Endothelial cell of umbilical vein (primary cell): ENCODE measurements around the gene EPAS1. TPM values are rescaled to one million over a fixed set of nuclear protein-coding genes. Genes with fewer than 3 reads are reported as not detected.

Experiments
- BruUV-seq: library from RNA; stranded (reverse); fragments of 400-500 nt; replicated peaks from 2 replicates; lab custom pipeline; 2021; lab: Mats Ljungman, UMichigan
- CTCF ChIA-PET: fragments of 300-600, 350-600 bp; sonication (Branson Sonifier 250); formaldehyde crosslinking; loops from one replicate; lab custom pipeline; 2021; ENCODE audit warnings: antibody characterized with exemption, inconsistent platforms; lab: Charles Lee
- POLR2A ChIA-PET: fragments of 300-600, 350-600 bp; sonication (Branson Sonifier 250); formaldehyde crosslinking; loops from one replicate; lab custom pipeline; 2021; ENCODE audit warnings: antibody characterized with exemption, inconsistent platforms; lab: Charles Lee
- DNase-seq: peaks from one replicate; pipeline ENCODE4 v3.0.0-alpha.2; 2011; ENCODE audit warnings: low read depth, low spot score
- FAIRE-seq: peaks from 2 replicates; lab custom pipeline; 2011; peaks lifted over from hg19 to GRCh38; lab: Jason Lieb, UNC
- H2AFZ ChIP-seq: 2 replicates; pipeline ENCODE4 v1.6.0; 2012; ENCODE audit warnings: low read depth, low read length, control low read depth, inconsistent platforms
- H3K27ac ChIP-seq: 2 replicates; pipeline ENCODE4 v1.5.1; 2011; ENCODE audit warnings: low read depth, mild to moderate bottlenecking, control low read depth, low read length, moderate library complexity; ENCODE audit not compliant: insufficient read depth
- H3K27me3 ChIP-seq, 2 experiments: 2 replicates each; pipeline versions ENCODE4 v1.6.0 to v1.6.1; 2011; ENCODE audit warnings: low read length in 2 of 2, mixed read lengths in 1 of 2; ENCODE audit not compliant: control insufficient read depth in 2 of 2, insufficient read depth in 2 of 2
- H3K36me3 ChIP-seq, 2 experiments: 2 replicates in 1 of 2; 3 replicates in 1 of 2; pipeline ENCODE4 v1.5.1; 2011; ENCODE audit warnings: low read length in 2 of 2, mild to moderate bottlenecking in 1 of 2, moderate library complexity in 1 of 2; ENCODE audit not compliant: control insufficient read depth in 2 of 2, insufficient read depth in 2 of 2; ENCODE audit errors: extremely low read depth in 1 of 2
- H3K4me1 ChIP-seq: 3 replicates; pipeline ENCODE4 v1.5.1; 2011; ENCODE audit warnings: mild to moderate bottlenecking, low read length; ENCODE audit not compliant: control insufficient read depth, insufficient read depth; ENCODE audit errors: extremely low read depth
- H3K4me2 ChIP-seq: 2 replicates; pipeline ENCODE4 v1.6.1; 2011; ENCODE audit warnings: low read length, control low read depth, mixed read lengths; ENCODE audit not compliant: insufficient read depth
- H3K4me3 ChIP-seq, 3 experiments: fragments of 200-600 bp in 1 of 3; sonication (generic), shearing (Covaris generic) in 1 of 3; replicated peaks in 1 of 3; 2 replicates each; pipeline ENCODE4 v1.5.1; 2011 to 2016; ENCODE audit warnings: control low read depth in 3 of 3, low read length in 3 of 3, mild to moderate bottlenecking in 2 of 3, inconsistent platforms in 1 of 3, low read depth in 1 of 3, moderate library complexity in 1 of 3; ENCODE audit not compliant: insufficient read depth in 1 of 3
- H3K79me2 ChIP-seq: 2 replicates; pipeline ENCODE4 v1.6.0; 2012; ENCODE audit warnings: low read length, inconsistent platforms; ENCODE audit not compliant: control insufficient read depth, insufficient read depth
- H3K9ac ChIP-seq: replicated peaks from 2 replicates; pipeline ENCODE3; 2011; ENCODE audit warnings: low read length, control low read depth; ENCODE audit not compliant: insufficient read depth; ENCODE audit errors: extremely low read depth
- H3K9me1 ChIP-seq: replicated peaks from 3 replicates; pipeline ENCODE4 v1.6.0; 2011; ENCODE audit warnings: mild to moderate bottlenecking, low read length; ENCODE audit not compliant: control insufficient read depth, insufficient read depth; ENCODE audit errors: extremely low read depth
- H3K9me3 ChIP-seq: replicated peaks from 2 replicates; pipeline ENCODE4 v1.5.1; 2012; ENCODE audit warnings: low read length, inconsistent platforms; ENCODE audit not compliant: control insufficient read depth, insufficient read depth
- H4K20me1 ChIP-seq: replicated peaks from 2 replicates; pipeline ENCODE3; 2011; ENCODE audit warnings: mild to moderate bottlenecking, low read length; ENCODE audit not compliant: control insufficient read depth, insufficient read depth; ENCODE audit errors: extremely low read depth
- CTCF ChIP-seq, 2 donors: IDR thresholded peaks; 1 replicate in 1 of 2; 2 replicates in 1 of 2; pipeline ENCODE4 v1.5.1; 2011; ENCODE audit warnings: low read length in 2 of 2, mild to moderate bottlenecking in 2 of 2, moderate library complexity in 2 of 2, control low read depth in 1 of 2, inconsistent platforms in 1 of 2, low read depth in 1 of 2; ENCODE audit not compliant: insufficient read depth in 1 of 2; ENCODE audit errors: extremely low read depth in 1 of 2
- EZH2 ChIP-seq: IDR thresholded peaks from 2 replicates; pipeline ENCODE4 v1.6.1; 2012; ENCODE audit warnings: borderline replicate concordance, low read depth, mild to moderate bottlenecking, moderate library complexity, low read length, inconsistent platforms; ENCODE audit not compliant: severe bottlenecking
- FOS ChIP-seq: IDR thresholded peaks from 2 replicates; pipeline ENCODE4 v1.6.1; 2011; ENCODE audit warnings: mild to moderate bottlenecking, low read length, moderate library complexity, borderline replicate concordance; ENCODE audit not compliant: insufficient read depth
- GATA2 ChIP-seq: IDR thresholded peaks from 2 replicates; pipeline ENCODE4 v1.7.0; 2011; ENCODE audit warnings: low read depth, mild to moderate bottlenecking, moderate library complexity, mixed read lengths, low read length; ENCODE audit not compliant: insufficient read length, insufficient read depth
- JUN ChIP-seq: IDR thresholded peaks from 2 replicates; pipeline ENCODE4 v1.6.1; 2011; ENCODE audit warnings: borderline replicate concordance, low read depth; ENCODE audit not compliant: insufficient read length, insufficient read depth
- MAX ChIP-seq: IDR thresholded peaks from 2 replicates; pipeline ENCODE4 v1.6.1; 2011; ENCODE audit not compliant: insufficient read depth, insufficient read length
- MYC ChIP-seq: IDR thresholded peaks from one replicate; pipeline ENCODE4 v1.6.1; 2011; ENCODE audit warnings: mild to moderate bottlenecking, low read depth, low read length
- POLR2A ChIP-seq: IDR thresholded peaks from 2 replicates; pipeline ENCODE4 v1.6.1; 2012; ENCODE audit warnings: low read depth, mild to moderate bottlenecking, control low read depth, low read length
- POLR2AphosphoS5 ChIP-seq: IDR thresholded peaks from 2 replicates; pipeline ENCODE4 v1.6.1; 2012; ENCODE audit warnings: low read depth, mild to moderate bottlenecking, control low read depth, low read length, moderate library complexity; ENCODE audit not compliant: insufficient read depth
- dilution Hi-C: fragments of 300-500 bp; cut with MboI; formaldehyde crosslinking; loops from one replicate; pipeline ENCODE4 v1.15.0; 2019; ENCODE audit warnings: low sequenced_read_pairs; ENCODE audit not compliant: extremely low pct_ligation_motif_present
- intact Hi-C: fragments of 100-400 bp; cut with micrococcal nuclease; formaldehyde crosslinking; loops from one replicate; pipeline ENCODE4 v1.10.0; 2022
- polyA plus RNA-seq, 4 experiments: library from polyadenylated mRNA; depleted of rRNA in 3 of 4; stranded (reverse) in 3 of 4; unstranded in 1 of 4; fragments of >200 nt; gene quantifications; 2 replicates each; pipeline versions ENCODE4 v1.2.1 to v1.2.3, GENCODE V29; 2011 to 2012; ENCODE audit warnings: missing spikeins in 1 of 4
- total RNA-seq: library from RNA; stranded (reverse); gene quantifications from 2 replicates; pipeline ENCODE4 v1.2.3, GENCODE V29; 2021

EPAS1 gene
- total and polyA plus RNA-seq, 2 donors (not counting 3 experiments of a cell fraction or from before 2014, with no cell fraction given) = 229 to 374 TPM

DNA sequence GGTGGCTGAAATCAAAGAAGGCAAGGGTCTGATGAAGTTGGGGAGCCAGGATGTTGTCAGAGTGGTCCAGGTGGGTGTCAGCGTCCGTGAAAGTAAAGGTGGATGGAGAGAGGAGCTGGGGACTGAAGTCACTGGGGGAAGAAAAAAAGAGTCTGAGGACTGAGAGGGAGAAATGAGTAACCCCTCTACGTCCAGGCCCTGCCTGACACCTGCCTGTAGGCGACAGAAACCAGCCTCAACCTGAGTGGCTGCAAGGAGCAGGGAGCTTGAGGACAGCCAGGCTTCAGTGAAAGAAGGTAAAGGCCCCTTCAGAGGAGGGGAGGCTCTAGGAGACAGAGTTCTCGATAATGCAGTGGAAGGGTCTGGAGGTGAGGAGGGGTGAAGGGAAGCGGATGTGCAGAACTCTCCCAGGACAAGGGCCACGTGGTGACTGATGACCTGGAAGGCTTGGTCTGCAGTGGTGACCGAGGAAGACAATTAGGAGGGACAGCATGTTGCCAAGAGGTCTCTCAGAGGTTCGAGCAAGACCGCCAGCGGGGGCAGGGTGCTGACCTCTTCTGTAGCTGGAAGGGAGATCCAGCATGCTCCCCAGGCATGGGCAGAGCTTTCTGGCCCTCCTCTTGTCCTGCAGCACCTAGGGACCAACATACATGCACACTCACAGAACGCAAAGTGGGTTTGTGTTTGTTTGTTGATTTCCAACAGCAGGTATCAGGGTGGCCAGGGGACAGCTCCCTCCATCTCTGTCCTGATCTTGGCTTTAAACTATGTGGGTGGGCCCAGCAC, 95.5 kb downstream of the EPAS1 start:
- Histone ChIP-seq H3K9me1 (no peaks in the 10 kb centered on the region), H3K36me3 (peaks cover 0 to 9% of the 10 kb centered on the region in 2 experiments), H3K9me3 (no peaks in the 10 kb centered on the region), H3K4me2 (no peak overlapping the region), H3K4me1 (no peaks in the 10 kb centered on the region), H4K20me1 (no peaks in the 10 kb centered on the region), H3K9ac (no peak overlapping the region), H2AFZ (no peak overlapping the region), H3K4me3 (no peak overlapping the region), H3K27me3 (peaks cover 0 to 3% of the 10 kb centered on the region in 2 experiments), H3K79me2 (no peaks in the 10 kb centered on the region), H3K27ac (no peak overlapping the region)
- DNase-seq (no peak), FAIRE-seq (no peak)
- dilution Hi-C loops (no loop called here), intact Hi-C loops (no loop called here)
- BruUV-seq = no TSS peak
- POLR2A ChIA-PET = no interaction called here
- TF ChIP-seq JUN (no peak), EZH2 (no peak), FOS (no peak), GATA2 (no peak), MAX (no peak), MYC (no peak), CTCF (IDR thresholded peaks at IDR 0.05; ENCODE audit: extremely low read depth in 1 of 2, insufficient read depth in 1 of 2, low read depth in 1 of 2, low read length in 2 of 2) (no peak), POLR2AphosphoS5 (no peak), POLR2A (no peak)
- CTCF ChIA-PET = interaction anchor here (1.0 kb wide), 1 partner anchor 399 kb away, joined by 3 read pairs; no protein-coding TSS in a partner anchor
